ENCODE results near the gene GEMIN4.
"Not testable (repeated sequence)": the region's sequence is repeated elsewhere in the genome, so short reads cannot be mapped to it uniquely, and the experiment has no call there.

- not testable (repeated sequence) for TF ChIP-seq CTCF (IDR thresholded peaks at IDR 0.05); POLR2A (IDR thresholded peaks at IDR 0.05; ENCODE audit: low read depth); POLR2AphosphoS5 (IDR thresholded peaks at IDR 0.05); EP300 (IDR thresholded peaks at IDR 0.05)
Observed at GRCh38 chr17:748604-749003, 3.5 kb downstream of the GEMIN4 start.

Measured in esophagus muscularis mucosa (tissue), 4 donors.